ENCODE data around the gene ZAP70. TPM values are rescaled to one million over a fixed set of nuclear protein-coding genes. Genes with fewer than 3 reads are reported as not detected.

ZAP70 gene
- total RNA-seq, 6 experiments from 2014 or later = 0.74 to 2.1 (median 1.4) TPM

GRCh38 chr2:97718051-97718882, 4.9 kb downstream of the ZAP70 start:
- H3K4me3 ChIP-seq = no peak overlapping the region
- ATAC-seq (peak in 3 of 4 donors; percentile 27 to 56 (median 42)), DNase-seq (peak in 2 of 3 donors; percentile 17 to 56)
- H3K36me3 ChIP-seq = no peaks in the 10 kb centered on the region
- intact Hi-C loops (cut with DNase I) = no loop called here
- no peaks in the 10 kb centered on the region for H3K27me3 ChIP-seq
- no peak for TF ChIP-seq CTCF (IDR thresholded peaks at IDR 0.05)
- TF ChIP-seq POLR2A (IDR thresholded peaks at IDR 0.05) = no peak
- H3K4me1 ChIP-seq = no peaks in the 10 kb centered on the region
- H3K9me3 ChIP-seq = no peaks in the 10 kb centered on the region
- no peak overlapping the region for H3K27ac ChIP-seq
- 73% methylated on average over 3 of the region's 21 CpGs for WGBS (ENCODE audit: insufficient coverage, low coverage, low lambda C conversion rate, missing lambda C conversion rate)

GRCh38 chr2:97718942-97719341, 5.6 kb downstream of the ZAP70 start:
- Histone ChIP-seq H3K4me3 (no peak overlapping the region), H3K36me3 (no peaks in the 10 kb centered on the region), H3K27ac (no peak overlapping the region), H3K9me3 (no peaks in the 10 kb centered on the region), H3K4me1 (no peaks in the 10 kb centered on the region), H3K27me3 (no peaks in the 10 kb centered on the region)
- ATAC-seq (no peak), DNase-seq (no peak)
- TF ChIP-seq CTCF (IDR thresholded peaks at IDR 0.05) (no peak), POLR2A (IDR thresholded peaks at IDR 0.05) (no peak)
- WGBS (ENCODE audit: insufficient coverage, low coverage, low lambda C conversion rate, missing lambda C conversion rate) = no CpG with 5 or more reads among the region's 3 CpGs
- intact Hi-C loops (cut with DNase I) = no loop called here

GRCh38 chr2:97719362-97720155, 6.2 kb downstream of the ZAP70 start:
- DNase-seq (peak in 1 of 3 donors; percentile 19), ATAC-seq (no peak)
- H3K4me3 ChIP-seq = no peak overlapping the region
- TF ChIP-seq POLR2A (IDR thresholded peaks at IDR 0.05) = no peak
- no peak for TF ChIP-seq CTCF (IDR thresholded peaks at IDR 0.05)
- H3K9me3 ChIP-seq = no peaks in the 10 kb centered on the region
- no peaks in the 10 kb centered on the region for H3K4me1 ChIP-seq
- intact Hi-C loops (cut with DNase I) = loop anchor here in 1 of 2 donors (5.0 kb wide), 1 partner anchor 763 kb away; no protein-coding TSS in a partner anchor
- H3K36me3 ChIP-seq = no peaks in the 10 kb centered on the region
- no peaks in the 10 kb centered on the region for H3K27me3 ChIP-seq
- 90% methylated on average over 16 of the region's 16 CpGs for WGBS (ENCODE audit: insufficient coverage, low coverage, low lambda C conversion rate, missing lambda C conversion rate)
- H3K27ac ChIP-seq = no peak overlapping the region

- no peak for DNase-seq
- no peak for TF ChIP-seq CTCF (IDR thresholded peaks at IDR 0.05)
- TF ChIP-seq POLR2A (IDR thresholded peaks at IDR 0.05) = no peak
- no peak overlapping the region for H3K27ac ChIP-seq
- intact Hi-C loops (cut with DNase I) = loop anchor here in 1 of 2 donors (5.0 kb wide), 1 partner anchor 762 kb away; no protein-coding TSS in a partner anchor
- H3K4me3 ChIP-seq = no peak overlapping the region
- no peaks in the 10 kb centered on the region for H3K9me3 ChIP-seq
- H3K36me3 ChIP-seq = no peaks in the 10 kb centered on the region
- no peak for ATAC-seq
- H3K27me3 ChIP-seq = no peaks in the 10 kb centered on the region
- WGBS (ENCODE audit: insufficient coverage, low coverage, low lambda C conversion rate, missing lambda C conversion rate) = 57% methylated on average over 1 of the region's 2 CpGs
- H3K4me1 ChIP-seq = no peaks in the 10 kb centered on the region
These were observed 7.4 kb downstream of the ZAP70 start for GRCh38 chr2:97720746-97721145.

All from right lobe of liver (tissue), 6 donors.